ENCODE data around the gene CNOT4. TPM values are rescaled to one million over a fixed set of nuclear protein-coding genes. Genes with fewer than 3 reads are reported as not detected.

CNOT4 gene
- total RNA-seq, 1 experiment from 2014 or later: 26.0 TPM

DNA sequence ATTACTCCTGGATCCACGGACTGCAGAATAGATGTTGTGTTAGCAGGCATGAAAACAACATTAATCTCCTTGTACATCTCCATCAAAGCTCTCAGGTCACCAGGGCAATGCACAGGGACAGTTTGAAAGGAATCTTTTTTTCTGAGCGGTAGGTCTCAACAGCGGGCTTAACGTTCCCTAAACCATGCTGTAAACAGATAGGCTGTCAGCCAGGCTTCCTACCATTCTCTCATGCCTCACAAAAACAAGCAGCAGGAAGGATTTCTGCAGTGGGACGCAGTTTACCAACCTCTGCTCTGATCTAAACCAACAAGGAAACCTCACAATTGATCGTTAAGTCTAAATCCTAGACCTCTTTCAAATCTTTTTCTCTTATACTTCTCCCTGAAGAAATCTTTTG lies 50.8 kb downstream of the CNOT4 start:
- CTCF ChIA-PET: no interaction called here
- intact Hi-C loops (cut with micrococcal nuclease; ENCODE audit: unreplicated experiment): no loop called here

GRCh38 chr7:135454060-135454459 lies 55.8 kb downstream of the CNOT4 start:
- intact Hi-C loops (cut with micrococcal nuclease; ENCODE audit: unreplicated experiment): no loop called here
- no peaks in the 10 kb centered on the region for H3K36me3 Mint-ChIP-seq (ENCODE audit: insufficient read depth, unreplicated experiment)
- DNase-seq: no peak
- H3K4me3 Mint-ChIP-seq (ENCODE audit: low read depth, unreplicated experiment): no peak overlapping the region
- no peak overlapping the region for H3K27ac Mint-ChIP-seq (ENCODE audit: unreplicated experiment)
- CTCF ChIA-PET: no interaction called here
- H3K4me1 Mint-ChIP-seq (ENCODE audit: low read depth, unreplicated experiment): peaks cover 5% of the 10 kb centered on the region
- no peaks in the 10 kb centered on the region for H3K27me3 Mint-ChIP-seq (ENCODE audit: unreplicated experiment)
- TF ChIP-seq CTCF (IDR thresholded peaks at IDR 0.05; ENCODE audit: unreplicated experiment): no peak
- H3K9me3 Mint-ChIP-seq (ENCODE audit: low read depth, unreplicated experiment): no peaks in the 10 kb centered on the region
- BruUV-seq (replicated peaks): no TSS peak

More for the DNA sequence above, 50.8 kb downstream of the CNOT4 start:
- BruUV-seq (replicated peaks): no TSS peak
- TF ChIP-seq CTCF (IDR thresholded peaks at IDR 0.05; ENCODE audit: unreplicated experiment): no peak
- Mint-ChIP-seq H3K27ac (ENCODE audit: unreplicated experiment) (no peak overlapping the region), H3K4me1 (ENCODE audit: low read depth, unreplicated experiment) (no peaks in the 10 kb centered on the region), H3K36me3 (ENCODE audit: insufficient read depth, unreplicated experiment) (no peaks in the 10 kb centered on the region), H3K27me3 (ENCODE audit: unreplicated experiment) (no peaks in the 10 kb centered on the region), H3K9me3 (ENCODE audit: low read depth, unreplicated experiment) (no peaks in the 10 kb centered on the region), H3K4me3 (ENCODE audit: low read depth, unreplicated experiment) (no peak overlapping the region)
- DNase-seq: no peak

GRCh38 chr7:135449436-135449835 lies 60.5 kb downstream of the CNOT4 start:
- H3K27me3 Mint-ChIP-seq (ENCODE audit: unreplicated experiment): no peaks in the 10 kb centered on the region
- intact Hi-C loops (cut with micrococcal nuclease; ENCODE audit: unreplicated experiment): no loop called here
- no peak overlapping the region for H3K27ac Mint-ChIP-seq (ENCODE audit: unreplicated experiment)
- no peaks in the 10 kb centered on the region for H3K36me3 Mint-ChIP-seq (ENCODE audit: insufficient read depth, unreplicated experiment)
- no peak for DNase-seq
- H3K9me3 Mint-ChIP-seq (ENCODE audit: low read depth, unreplicated experiment): no peaks in the 10 kb centered on the region
- no peak overlapping the region for H3K4me3 Mint-ChIP-seq (ENCODE audit: low read depth, unreplicated experiment)
- H3K4me1 Mint-ChIP-seq (ENCODE audit: low read depth, unreplicated experiment): peaks cover 20% of the 10 kb centered on the region
- no peak for TF ChIP-seq CTCF (IDR thresholded peaks at IDR 0.05; ENCODE audit: unreplicated experiment)
- BruUV-seq (replicated peaks): no TSS peak
- CTCF ChIA-PET: no interaction called here

GRCh38 chr7:135448753-135449152 lies 61.1 kb downstream of the CNOT4 start:
- no TSS peak for BruUV-seq (replicated peaks)
- Mint-ChIP-seq H3K27me3 (ENCODE audit: unreplicated experiment) (no peaks in the 10 kb centered on the region), H3K36me3 (ENCODE audit: insufficient read depth, unreplicated experiment) (no peaks in the 10 kb centered on the region), H3K9me3 (ENCODE audit: low read depth, unreplicated experiment) (no peaks in the 10 kb centered on the region), H3K27ac (ENCODE audit: unreplicated experiment) (no peak overlapping the region), H3K4me1 (ENCODE audit: low read depth, unreplicated experiment) (peaks cover 20% of the 10 kb centered on the region), H3K4me3 (ENCODE audit: low read depth, unreplicated experiment) (no peak overlapping the region)
- TF ChIP-seq CTCF (IDR thresholded peaks at IDR 0.05; ENCODE audit: unreplicated experiment): no peak
- no peak for DNase-seq
- CTCF ChIA-PET: no interaction called here
- intact Hi-C loops (cut with micrococcal nuclease; ENCODE audit: unreplicated experiment): no loop called here

All from Calu3 (cell line).